ENCODE data around the gene S100A11.

S100A11 gene

GRCh38 chr1:152000964-152001630 is 35.7 kb downstream of the S100A11 start:
- DNase-seq = no peak

- DNase-seq = no peak
Observed at GRCh38 chr1:151998611-151999362, 38.0 kb downstream of the S100A11 start.

GRCh38 chr1:151997284-151997570 is 39.6 kb downstream of the S100A11 start:
- no peak for DNase-seq

GRCh38 chr1:151995774-151996173 is 41.0 kb downstream of the S100A11 start:
- no peak for DNase-seq

GRCh38 chr1:151994956-151995355 is 41.8 kb downstream of the S100A11 start:
- no peak for DNase-seq

- DNase-seq = peak; percentile 42
Observed at GRCh38 chr1:151993734-151994496, 42.9 kb downstream of the S100A11 start, which contains the start of gene S100A10. TSS of gene S100A10 (minus strand) at chr1:151993859. CDS start at chr1:151986230, 7,629 bp downstream.

GRCh38 chr1:151993084-151993733 is 43.6 kb downstream of the S100A11 start:
- DNase-seq = no peak

GRCh38 chr1:151992303-151993083 is 44.3 kb downstream of the S100A11 start:
- DNase-seq = peak; percentile 62

GRCh38 chr1:151991663-151992302 is 45.0 kb downstream of the S100A11 start:
- no peak for DNase-seq

GRCh38 chr1:151990856-151991198 is 46.0 kb downstream of the S100A11 start:
- no peak for DNase-seq

- no peak for DNase-seq
Observed at GRCh38 chr1:151990058-151990855, 46.5 kb downstream of the S100A11 start.

GRCh38 chr1:151989211-151989862 is 47.5 kb downstream of the S100A11 start:
- DNase-seq = no peak

- DNase-seq = no peak
Observed at GRCh38 chr1:151988405-151988923, 48.3 kb downstream of the S100A11 start.

GRCh38 chr1:151986501-151987190 is 50.2 kb downstream of the S100A11 start:
- no peak for DNase-seq

- no peak for DNase-seq
Observed at GRCh38 chr1:151985768-151986167, 51.0 kb downstream of the S100A11 start.

GRCh38 chr1:151985270-151985669 is 51.5 kb downstream of the S100A11 start:
- DNase-seq = no peak

- no peak for DNase-seq
Observed at GRCh38 chr1:151984313-151984956, 52.4 kb downstream of the S100A11 start.

Measured in 8988T (cell line).